Measurements from ENCODE around the gene STAMBP.

Gene STAMBP

GRCh38 chr2:73894877-73895276, 66.1 kb downstream of the STAMBP start:
- no peak for TF ChIP-seq CTCF (IDR thresholded peaks at IDR 0.05; ENCODE audit: extremely low read depth, missing control alignments)
- no peak for DNase-seq (ENCODE audit: low spot score)

- no peak for TF ChIP-seq CTCF (IDR thresholded peaks at IDR 0.05; ENCODE audit: extremely low read depth, missing control alignments)
- no peak for DNase-seq (ENCODE audit: low spot score)
Observed at GRCh38 chr2:73895473-73895872, 66.7 kb downstream of the STAMBP start.

- DNase-seq (ENCODE audit: low spot score) = peak; percentile 18
- TF ChIP-seq CTCF (IDR thresholded peaks at IDR 0.05; ENCODE audit: extremely low read depth, missing control alignments) = no peak
Observed at GRCh38 chr2:73896362-73897239, 67.8 kb downstream of the STAMBP start.

GRCh38 chr2:73897240-73897583, 68.5 kb downstream of the STAMBP start:
- no peak for TF ChIP-seq CTCF (IDR thresholded peaks at IDR 0.05; ENCODE audit: extremely low read depth, missing control alignments)
- DNase-seq (ENCODE audit: low spot score) = no peak

- no peak for DNase-seq (ENCODE audit: low spot score)
Observed at GRCh38 chr2:73897934-73898333, 69.2 kb downstream of the STAMBP start.

GRCh38 chr2:73899801-73900336, 71.1 kb downstream of the STAMBP start:
- DNase-seq (ENCODE audit: low spot score) = no peak
- no peak for TF ChIP-seq CTCF (IDR thresholded peaks at IDR 0.05; ENCODE audit: extremely low read depth, missing control alignments)

More at GRCh38 chr2:73897934-73898333, 69.2 kb downstream of the STAMBP start:
- no peak for TF ChIP-seq CTCF (IDR thresholded peaks at IDR 0.05; ENCODE audit: extremely low read depth, missing control alignments)

- no peak for DNase-seq (ENCODE audit: low spot score)
- TF ChIP-seq CTCF (IDR thresholded peaks at IDR 0.05; ENCODE audit: extremely low read depth, missing control alignments) = no peak
Observed at GRCh38 chr2:73901143-73901542, 72.4 kb downstream of the STAMBP start.

Data from GM20000 (cell line).